ENCODE measurements around the gene KRTAP5-2. TPM values are rescaled to one million over a fixed set of nuclear protein-coding genes. Genes with fewer than 3 reads are reported as not detected.

The KRTAP5-2 gene
- total and polyA plus RNA-seq, 11 donors: not detected

DNA sequence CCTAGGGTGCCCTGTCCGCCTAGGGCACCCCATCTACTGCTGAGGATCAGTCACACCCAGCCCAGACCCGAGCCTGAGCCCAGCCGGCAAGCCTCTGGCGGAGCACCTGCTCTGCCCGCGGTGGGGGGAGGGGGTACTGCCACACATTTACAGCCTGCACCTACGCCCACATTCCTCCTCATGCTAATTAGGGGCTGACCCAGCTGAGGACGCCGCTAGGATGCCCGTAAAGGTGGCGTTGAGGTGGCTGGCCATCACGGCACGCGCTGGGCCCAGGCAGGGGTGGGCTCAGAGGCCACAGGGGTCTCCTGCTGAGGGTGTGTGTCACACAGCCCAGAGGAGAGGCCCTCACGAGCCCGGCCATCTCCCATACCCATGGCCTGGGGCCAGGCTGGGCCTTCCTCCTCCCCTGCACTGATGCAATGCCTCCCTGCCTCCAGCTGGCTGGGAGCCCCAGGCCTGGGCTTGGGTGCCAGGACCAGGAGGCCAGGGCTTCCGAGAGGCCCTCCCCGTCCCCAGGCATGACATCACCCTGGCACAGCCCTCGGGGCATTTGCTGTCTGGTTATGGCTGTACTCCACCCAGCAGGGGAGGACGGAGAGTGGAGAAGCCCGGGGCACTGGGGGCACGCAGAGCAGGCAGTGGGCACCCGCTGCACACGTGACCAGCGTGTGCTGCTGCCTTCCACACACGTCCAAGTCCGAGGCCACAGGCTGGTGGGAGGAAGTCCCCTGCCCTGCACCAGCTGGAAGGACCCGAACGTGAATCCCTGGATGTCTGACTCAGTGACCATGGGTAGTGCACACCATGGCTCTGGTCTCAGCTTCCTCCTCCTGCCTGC is 38.8 kb downstream of the KRTAP5-2 start:
- TF ChIP-seq, protein P1, sequence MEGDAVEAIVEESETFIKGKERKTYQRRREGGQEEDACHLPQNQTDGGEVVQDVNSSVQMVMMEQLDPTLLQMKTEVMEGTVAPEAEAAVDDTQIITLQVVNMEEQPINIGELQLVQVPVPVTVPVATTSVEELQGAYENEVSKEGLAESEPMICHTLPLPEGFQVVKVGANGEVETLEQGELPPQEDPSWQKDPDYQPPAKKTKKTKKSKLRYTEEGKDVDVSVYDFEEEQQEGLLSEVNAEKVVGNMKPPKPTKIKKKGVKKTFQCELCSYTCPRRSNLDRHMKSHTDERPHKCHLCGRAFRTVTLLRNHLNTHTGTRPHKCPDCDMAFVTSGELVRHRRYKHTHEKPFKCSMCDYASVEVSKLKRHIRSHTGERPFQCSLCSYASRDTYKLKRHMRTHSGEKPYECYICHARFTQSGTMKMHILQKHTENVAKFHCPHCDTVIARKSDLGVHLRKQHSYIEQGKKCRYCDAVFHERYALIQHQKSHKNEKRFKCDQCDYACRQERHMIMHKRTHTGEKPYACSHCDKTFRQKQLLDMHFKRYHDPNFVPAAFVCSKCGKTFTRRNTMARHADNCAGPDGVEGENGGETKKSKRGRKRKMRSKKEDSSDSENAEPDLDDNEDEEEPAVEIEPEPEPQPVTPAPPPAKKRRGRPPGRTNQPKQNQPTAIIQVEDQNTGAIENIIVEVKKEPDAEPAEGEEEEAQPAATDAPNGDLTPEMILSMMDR (IDR thresholded peaks at IDR 0.05): no peak
- TF ChIP-seq POLR2A (IDR thresholded peaks at IDR 0.05): no peak
- H3K27me3 ChIP-seq: no peaks in the 10 kb centered on the region
- H3K27ac ChIP-seq: peak overlapping the region; percentile 78 to 99 (median 88)
- H3K9me3 ChIP-seq: no peaks in the 10 kb centered on the region
- H3K4me1 ChIP-seq: peaks cover 4 to 57% (median 32%) of the 10 kb centered on the region in 12 donors
- H3K4me3 ChIP-seq: no peak overlapping the region
- 39 to 56% (median 46%) methylated on average over 10 to 29 of the region's 29 CpGs for WGBS, 4 donors
- peaks cover 0 to 57% (median 37%) of the 10 kb centered on the region in 9 donors for H3K36me3 ChIP-seq
- DNase-seq: peak; percentile 90 to 96 (median 91)
- ATAC-seq: peak; percentile 83 to 90 (median 86)
- intact Hi-C loops (cut with DNase I): loop anchor here in 1 of 10 donors (2.0 kb wide), 1 partner anchor 13 kb away; the partner anchor contains the start of gene DUSP8

DNA sequence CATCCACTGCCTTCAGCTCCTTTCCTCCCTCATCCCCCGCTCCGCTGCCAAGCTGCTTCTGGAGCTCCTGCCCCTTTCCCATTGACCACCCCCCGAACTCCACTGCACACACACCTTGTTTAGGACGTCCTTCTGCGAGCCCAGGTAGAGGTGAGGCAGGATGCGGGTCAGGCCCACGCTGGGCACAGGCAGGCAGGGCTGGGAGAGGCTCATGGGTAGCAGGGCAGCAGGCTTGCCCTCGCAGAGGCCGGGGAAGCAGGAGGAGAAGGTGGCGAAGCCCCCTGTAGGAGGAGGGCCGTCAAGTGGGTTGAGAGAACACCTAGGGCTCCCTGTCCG is 39.4 kb downstream of the KRTAP5-2 start:
- Histone ChIP-seq H3K27ac (peak overlapping the region; percentile 78 to 99 (median 88)), H3K9me3 (no peaks in the 10 kb centered on the region), H3K36me3 (peaks cover 0 to 52% (median 37%) of the 10 kb centered on the region in 9 donors), H3K4me3 (no peak overlapping the region), H3K4me1 (peaks cover 4 to 57% (median 29%) of the 10 kb centered on the region in 12 donors), H3K27me3 (no peaks in the 10 kb centered on the region)
- ATAC-seq (no peak), DNase-seq (no peak)
- intact Hi-C loops (cut with DNase I): loop anchor here in 1 of 10 donors (2.0 kb wide), 1 partner anchor 14 kb away; the partner anchor contains the start of gene DUSP8
- WGBS, 4 donors: 63 to 74% (median 64%) methylated on average over 7 to 12 of the region's 12 CpGs
- no peak for TF ChIP-seq POLR2A (IDR thresholded peaks at IDR 0.05)
- TF ChIP-seq, protein P1 (IDR thresholded peaks at IDR 0.05): no peak

DNA sequence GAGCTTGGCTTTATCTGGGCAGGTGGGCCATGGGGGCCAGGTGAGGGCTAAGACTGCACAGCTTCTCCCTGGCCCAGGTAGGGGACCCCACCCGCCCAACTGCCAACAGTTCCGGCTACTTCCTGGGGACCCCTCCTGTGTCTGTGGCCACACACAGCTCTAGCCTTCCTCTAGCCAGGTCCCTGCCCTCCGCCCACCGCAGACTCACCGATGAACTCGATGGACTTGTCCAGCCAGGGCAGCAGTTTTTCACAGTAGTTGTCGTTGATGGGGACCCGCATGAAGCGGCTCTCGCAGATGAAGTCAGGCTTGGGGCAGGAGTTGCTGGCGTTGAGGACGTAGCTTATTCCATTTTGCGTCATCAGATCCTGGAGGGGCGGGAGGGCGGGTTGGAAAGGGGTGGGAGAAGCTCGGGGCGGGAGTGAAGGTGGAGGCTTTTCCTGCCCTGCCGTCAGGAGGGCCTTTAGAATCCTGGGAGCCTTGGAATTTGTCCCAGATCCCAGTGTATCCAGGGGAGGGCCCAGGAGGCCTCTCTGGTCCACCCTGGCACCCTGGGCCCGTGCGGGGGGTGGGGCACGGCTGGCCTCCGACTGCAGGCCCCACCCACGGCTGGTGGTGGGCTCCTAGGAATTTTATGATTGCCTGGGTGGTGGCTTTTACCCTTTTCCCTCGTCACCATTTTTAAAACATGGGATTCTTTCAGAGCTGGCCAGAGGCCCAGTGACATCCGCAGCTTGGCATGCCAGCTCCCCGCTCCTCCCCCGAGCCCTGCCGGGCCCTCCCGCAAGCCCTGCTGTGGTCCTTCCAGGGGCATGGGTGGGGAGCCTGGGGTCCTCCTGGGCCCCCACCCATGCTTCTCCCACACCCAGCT is 40.0 kb downstream of the KRTAP5-2 start:
- peak in 3 of 4 donors; percentile 40 to 56 (median 53) for ATAC-seq
- H3K36me3 ChIP-seq: peaks cover 0 to 46% (median 32%) of the 10 kb centered on the region in 9 donors
- H3K27ac ChIP-seq: peak overlapping the region; percentile 78 to 99 (median 88)
- peaks cover 4 to 61% (median 29%) of the 10 kb centered on the region in 12 donors for H3K4me1 ChIP-seq
- intact Hi-C loops (cut with DNase I): loop anchor here in 1 of 10 donors (2.0 kb wide), 1 partner anchor 15 kb away; the partner anchor contains the start of gene DUSP8
- H3K27me3 ChIP-seq: no peaks in the 10 kb centered on the region
- H3K4me3 ChIP-seq: no peak overlapping the region
- no peaks in the 10 kb centered on the region for H3K9me3 ChIP-seq
- 25 to 41% (median 36%) methylated on average over 23 to 29 of the region's 29 CpGs for WGBS, 4 donors
- peak; percentile 62 to 79 (median 76) for DNase-seq
- TF ChIP-seq, protein P1 (IDR thresholded peaks at IDR 0.05): no peak
- TF ChIP-seq POLR2A (IDR thresholded peaks at IDR 0.05): no peak

Measured in heart left ventricle (tissue), 16 donors.